Retinal pigment epithelial cell (primary cell): ENCODE data around the gene RNF144B.

Experiments
- DNase-seq: peaks from one replicate; pipeline ENCODE4 v3.0.0-alpha.2; 2010; ENCODE audit warnings: low read depth
- H3K4me3 ChIP-seq: 2 replicates; pipeline ENCODE4 v1.5.1; 2011; ENCODE audit warnings: mild to moderate bottlenecking, low read length, control low read depth, moderate library complexity
- TF ChIP-seq, protein P1 (sequence below): conservative IDR thresholded peaks from 2 replicates; pipeline ENCODE4 v1.5.1; 2011; ENCODE audit warnings: low read depth, low read length, control low read depth, inconsistent platforms

The RNF144B gene

GRCh38 chr6:18489335-18489734, 102.2 kb downstream of the RNF144B start:
- TF ChIP-seq, protein P1, sequence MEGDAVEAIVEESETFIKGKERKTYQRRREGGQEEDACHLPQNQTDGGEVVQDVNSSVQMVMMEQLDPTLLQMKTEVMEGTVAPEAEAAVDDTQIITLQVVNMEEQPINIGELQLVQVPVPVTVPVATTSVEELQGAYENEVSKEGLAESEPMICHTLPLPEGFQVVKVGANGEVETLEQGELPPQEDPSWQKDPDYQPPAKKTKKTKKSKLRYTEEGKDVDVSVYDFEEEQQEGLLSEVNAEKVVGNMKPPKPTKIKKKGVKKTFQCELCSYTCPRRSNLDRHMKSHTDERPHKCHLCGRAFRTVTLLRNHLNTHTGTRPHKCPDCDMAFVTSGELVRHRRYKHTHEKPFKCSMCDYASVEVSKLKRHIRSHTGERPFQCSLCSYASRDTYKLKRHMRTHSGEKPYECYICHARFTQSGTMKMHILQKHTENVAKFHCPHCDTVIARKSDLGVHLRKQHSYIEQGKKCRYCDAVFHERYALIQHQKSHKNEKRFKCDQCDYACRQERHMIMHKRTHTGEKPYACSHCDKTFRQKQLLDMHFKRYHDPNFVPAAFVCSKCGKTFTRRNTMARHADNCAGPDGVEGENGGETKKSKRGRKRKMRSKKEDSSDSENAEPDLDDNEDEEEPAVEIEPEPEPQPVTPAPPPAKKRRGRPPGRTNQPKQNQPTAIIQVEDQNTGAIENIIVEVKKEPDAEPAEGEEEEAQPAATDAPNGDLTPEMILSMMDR: no peak

GRCh38 chr6:18491308-18492045, 104.3 kb downstream of the RNF144B start:
- TF ChIP-seq, protein P1: no peak
- no peak for DNase-seq
- no peak overlapping the region for H3K4me3 ChIP-seq

More at GRCh38 chr6:18489335-18489734, 102.2 kb downstream of the RNF144B start:
- DNase-seq: no peak
- no peak overlapping the region for H3K4me3 ChIP-seq

DNA sequence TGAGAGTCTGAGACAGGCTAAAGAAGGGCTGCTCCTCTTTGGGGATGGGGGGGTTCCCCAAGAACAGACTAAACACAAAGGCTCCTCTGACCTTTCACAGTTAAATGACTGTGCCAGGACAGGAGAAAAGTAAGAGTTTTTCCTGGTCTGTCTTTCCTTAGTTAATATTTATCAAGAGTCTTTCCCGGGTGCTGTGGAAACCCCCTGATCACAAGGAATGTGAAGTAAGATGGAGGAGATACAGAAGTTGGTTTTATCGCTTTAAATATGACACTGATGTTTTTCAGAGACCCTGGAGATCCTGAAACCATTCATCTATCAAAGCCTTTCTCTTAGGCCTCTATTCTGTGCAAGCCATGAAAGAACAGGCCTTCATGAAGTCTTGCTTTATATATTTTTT, 105.8 kb downstream of the RNF144B start:
- DNase-seq: no peak
- no peak overlapping the region for H3K4me3 ChIP-seq
- TF ChIP-seq, protein P1: no peak

GRCh38 chr6:18493382-18493891, 106.3 kb downstream of the RNF144B start:
- no peak for DNase-seq
- no peak overlapping the region for H3K4me3 ChIP-seq
- TF ChIP-seq, protein P1: no peak

- TF ChIP-seq, protein P1: no peak
- DNase-seq: no peak
- no peak overlapping the region for H3K4me3 ChIP-seq
Measured at GRCh38 chr6:18493925-18494324, 106.8 kb downstream of the RNF144B start.

DNA sequence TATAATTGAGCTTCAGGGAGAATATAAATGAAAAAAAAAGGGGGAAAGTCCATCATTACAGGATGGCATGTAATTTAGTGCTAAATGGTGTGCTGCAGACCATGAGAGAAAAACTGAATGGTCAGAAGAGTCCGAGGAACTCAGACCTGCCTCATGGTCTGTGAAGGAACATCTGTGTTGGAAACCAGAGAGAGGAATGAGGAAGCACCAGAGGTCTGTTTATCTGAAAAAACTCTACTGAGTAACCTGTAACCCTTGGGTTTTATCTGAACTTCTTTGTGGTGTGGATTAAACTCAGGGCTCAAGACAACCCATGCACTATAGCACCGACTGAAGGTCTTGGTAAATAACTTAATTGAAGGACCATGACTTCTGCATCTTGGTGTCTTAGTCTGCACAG, 108.1 kb downstream of the RNF144B start:
- no peak for DNase-seq
- no peak overlapping the region for H3K4me3 ChIP-seq
- TF ChIP-seq, protein P1: no peak

GRCh38 chr6:18496462-18496861, 109.3 kb downstream of the RNF144B start:
- TF ChIP-seq, protein P1: no peak
- no peak overlapping the region for H3K4me3 ChIP-seq
- DNase-seq: no peak
